HEK293 (cell line): ENCODE measurements around the gene TADA1.
A peak's percentile ranks its signal among the peaks of the same experiment; 100 is the strongest.

Experiments
- ZNF335 ChIP-seq: fragments of 450-650 bp; formaldehyde crosslinking; conservative IDR thresholded peaks from 2 replicates; pipeline ENCODE4 v1.5.1; 2016; ENCODE audit warnings: missing biosample characterization, missing genetic modification characterization
- TF ChIP-seq, protein P1 (sequence below): fragments of 450-650 bp; formaldehyde crosslinking; IDR thresholded peaks from 2 replicates; pipeline ENCODE4 v1.5.1; 2016; ENCODE audit warnings: missing biosample characterization, missing genetic modification characterization
- TF ChIP-seq, protein P2 (sequence below): fragments of 450-650 bp; formaldehyde crosslinking; IDR thresholded peaks from 2 replicates; pipeline ENCODE4 v1.5.1; 2016; ENCODE audit warnings: missing biosample characterization, missing genetic modification characterization

DNA sequence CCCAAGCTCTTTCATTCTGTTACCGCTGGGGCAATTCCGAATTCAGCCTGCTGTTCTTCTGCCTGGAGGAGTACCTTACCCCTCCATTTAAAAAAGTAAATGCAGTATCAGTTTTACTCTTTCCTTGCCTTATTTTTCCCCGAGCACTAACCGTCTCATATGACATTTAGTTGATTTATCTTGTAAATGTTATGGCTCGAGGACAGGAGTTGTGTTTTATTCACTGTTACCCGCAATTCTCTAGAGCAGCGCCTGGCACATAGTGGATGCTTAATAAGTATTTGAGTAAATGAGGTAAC is 425 bp upstream of the TADA1 start:
- TF ChIP-seq, protein P1, sequence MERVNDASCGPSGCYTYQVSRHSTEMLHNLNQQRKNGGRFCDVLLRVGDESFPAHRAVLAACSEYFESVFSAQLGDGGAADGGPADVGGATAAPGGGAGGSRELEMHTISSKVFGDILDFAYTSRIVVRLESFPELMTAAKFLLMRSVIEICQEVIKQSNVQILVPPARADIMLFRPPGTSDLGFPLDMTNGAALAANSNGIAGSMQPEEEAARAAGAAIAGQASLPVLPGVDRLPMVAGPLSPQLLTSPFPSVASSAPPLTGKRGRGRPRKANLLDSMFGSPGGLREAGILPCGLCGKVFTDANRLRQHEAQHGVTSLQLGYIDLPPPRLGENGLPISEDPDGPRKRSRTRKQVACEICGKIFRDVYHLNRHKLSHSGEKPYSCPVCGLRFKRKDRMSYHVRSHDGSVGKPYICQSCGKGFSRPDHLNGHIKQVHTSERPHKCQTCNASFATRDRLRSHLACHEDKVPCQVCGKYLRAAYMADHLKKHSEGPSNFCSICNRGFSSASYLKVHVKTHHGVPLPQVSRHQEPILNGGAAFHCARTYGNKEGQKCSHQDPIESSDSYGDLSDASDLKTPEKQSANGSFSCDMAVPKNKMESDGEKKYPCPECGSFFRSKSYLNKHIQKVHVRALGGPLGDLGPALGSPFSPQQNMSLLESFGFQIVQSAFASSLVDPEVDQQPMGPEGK (tag by site-specific recombination) = no peak; the same call in none of the 2 replicates
- TF ChIP-seq ZNF335 (tag by site-specific recombination) = peak; percentile 84
- TF ChIP-seq, protein P2, sequence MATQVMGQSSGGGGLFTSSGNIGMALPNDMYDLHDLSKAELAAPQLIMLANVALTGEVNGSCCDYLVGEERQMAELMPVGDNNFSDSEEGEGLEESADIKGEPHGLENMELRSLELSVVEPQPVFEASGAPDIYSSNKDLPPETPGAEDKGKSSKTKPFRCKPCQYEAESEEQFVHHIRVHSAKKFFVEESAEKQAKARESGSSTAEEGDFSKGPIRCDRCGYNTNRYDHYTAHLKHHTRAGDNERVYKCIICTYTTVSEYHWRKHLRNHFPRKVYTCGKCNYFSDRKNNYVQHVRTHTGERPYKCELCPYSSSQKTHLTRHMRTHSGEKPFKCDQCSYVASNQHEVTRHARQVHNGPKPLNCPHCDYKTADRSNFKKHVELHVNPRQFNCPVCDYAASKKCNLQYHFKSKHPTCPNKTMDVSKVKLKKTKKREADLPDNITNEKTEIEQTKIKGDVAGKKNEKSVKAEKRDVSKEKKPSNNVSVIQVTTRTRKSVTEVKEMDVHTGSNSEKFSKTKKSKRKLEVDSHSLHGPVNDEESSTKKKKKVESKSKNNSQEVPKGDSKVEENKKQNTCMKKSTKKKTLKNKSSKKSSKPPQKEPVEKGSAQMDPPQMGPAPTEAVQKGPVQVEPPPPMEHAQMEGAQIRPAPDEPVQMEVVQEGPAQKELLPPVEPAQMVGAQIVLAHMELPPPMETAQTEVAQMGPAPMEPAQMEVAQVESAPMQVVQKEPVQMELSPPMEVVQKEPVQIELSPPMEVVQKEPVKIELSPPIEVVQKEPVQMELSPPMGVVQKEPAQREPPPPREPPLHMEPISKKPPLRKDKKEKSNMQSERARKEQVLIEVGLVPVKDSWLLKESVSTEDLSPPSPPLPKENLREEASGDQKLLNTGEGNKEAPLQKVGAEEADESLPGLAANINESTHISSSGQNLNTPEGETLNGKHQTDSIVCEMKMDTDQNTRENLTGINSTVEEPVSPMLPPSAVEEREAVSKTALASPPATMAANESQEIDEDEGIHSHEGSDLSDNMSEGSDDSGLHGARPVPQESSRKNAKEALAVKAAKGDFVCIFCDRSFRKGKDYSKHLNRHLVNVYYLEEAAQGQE = no peak
